DMS 273 treated with DMSO at 0.1 percent for 48 hours (cell line): ENCODE measurements around the gene TMEM132A.

Experiments used
- DNase-seq: peaks from one replicate; lab custom pipeline; 2025; lab: John Stamatoyannopoulos, UW

Gene TMEM132A

GRCh38 chr11:60923326-60923725 lies 934 bp upstream of the TMEM132A start:
- no peak for DNase-seq

GRCh38 chr11:60923800-60924109 lies 505 bp upstream of the TMEM132A start:
- no peak for DNase-seq

GRCh38 chr11:60924906-60925853 lies 920 bp downstream of the TMEM132A start:
- no peak for DNase-seq

- no peak for DNase-seq
Measured at GRCh38 chr11:60925868-60926267, 1.6 kb downstream of the TMEM132A start.

- DNase-seq: no peak
Measured at GRCh38 chr11:60926500-60926899, 2.2 kb downstream of the TMEM132A start.

GRCh38 chr11:60927061-60927592 lies 2.9 kb downstream of the TMEM132A start:
- no peak for DNase-seq

- no peak for DNase-seq
Measured at GRCh38 chr11:60927600-60927999, 3.3 kb downstream of the TMEM132A start.

- no peak for DNase-seq
Measured at GRCh38 chr11:60928563-60929001, 4.3 kb downstream of the TMEM132A start.

- no peak for DNase-seq
Measured at GRCh38 chr11:60929764-60930163, 5.5 kb downstream of the TMEM132A start.

- DNase-seq: no peak
Measured at GRCh38 chr11:60930394-60930793, 6.1 kb downstream of the TMEM132A start.

- DNase-seq: no peak
Measured at GRCh38 chr11:60931917-60932316, 7.7 kb downstream of the TMEM132A start.

- no peak for DNase-seq
Measured at GRCh38 chr11:60932605-60933356, 8.5 kb downstream of the TMEM132A start.

GRCh38 chr11:60933416-60934123 lies 9.3 kb downstream of the TMEM132A start:
- no peak for DNase-seq

- DNase-seq: no peak
Measured at GRCh38 chr11:60934124-60934789, 10.0 kb downstream of the TMEM132A start.

GRCh38 chr11:60934790-60935605 lies 10.7 kb downstream of the TMEM132A start:
- no peak for DNase-seq

- no peak for DNase-seq
Measured at GRCh38 chr11:60935676-60936442, 11.6 kb downstream of the TMEM132A start.

GRCh38 chr11:60936467-60937143 lies 12.3 kb downstream of the TMEM132A start:
- no peak for DNase-seq

- no peak for DNase-seq
Measured at GRCh38 chr11:60937144-60937527, 12.9 kb downstream of the TMEM132A start.

- no peak for DNase-seq
Measured at GRCh38 chr11:60937811-60938210, 13.6 kb downstream of the TMEM132A start.
